Measurements from ENCODE around the gene MBOAT2. TPM values are rescaled to one million over a fixed set of nuclear protein-coding genes. Genes with fewer than 3 reads are reported as not detected.
A peak's percentile ranks its signal among the peaks of the same experiment; 100 is the strongest.

The MBOAT2 gene
- total and polyA plus RNA-seq, 7 donors: 8.4 to 43.5 (median 15.3) TPM

DNA sequence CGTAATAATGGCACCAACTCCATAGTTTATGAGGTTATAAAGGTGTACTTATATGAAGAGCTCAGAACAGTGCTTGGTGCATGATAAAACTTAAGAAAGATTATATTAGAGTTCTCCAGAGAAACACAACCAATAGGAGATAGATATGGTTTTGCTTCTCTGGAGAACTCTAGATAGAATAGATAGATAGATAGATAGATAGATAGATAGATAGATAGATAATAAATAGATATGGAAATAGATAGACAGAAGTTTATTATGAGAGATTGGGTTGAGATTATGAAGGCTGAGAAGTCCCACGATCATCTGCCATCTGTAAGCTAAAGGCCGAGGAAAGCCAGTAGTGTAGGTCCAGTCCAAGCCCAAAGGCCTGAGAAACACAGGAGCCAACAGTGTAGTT is 2.9 kb upstream of the MBOAT2 start:
- H3K4me3 ChIP-seq: no peak overlapping the region
- H3K36me3 ChIP-seq: no peaks in the 10 kb centered on the region
- DNase-seq: no peak
- 91 to 97% methylated on average over 3 of the region's 3 CpGs for WGBS, 2 donors
- H3K27me3 ChIP-seq: no peaks in the 10 kb centered on the region
- peaks cover 0 to 22% (median 12%) of the 10 kb centered on the region in 4 donors for H3K4me1 ChIP-seq
- intact Hi-C loops (cut with DNase I): no loop called here
- TF ChIP-seq EP300 (IDR thresholded peaks at IDR 0.05): no peak
- TF ChIP-seq POLR2A (IDR thresholded peaks at IDR 0.05): no peak
- TF ChIP-seq POLR2AphosphoS5 (IDR thresholded peaks at IDR 0.05): no peak
- no peaks in the 10 kb centered on the region for H3K9me3 ChIP-seq
- H3K27ac ChIP-seq: no peak overlapping the region

DNA sequence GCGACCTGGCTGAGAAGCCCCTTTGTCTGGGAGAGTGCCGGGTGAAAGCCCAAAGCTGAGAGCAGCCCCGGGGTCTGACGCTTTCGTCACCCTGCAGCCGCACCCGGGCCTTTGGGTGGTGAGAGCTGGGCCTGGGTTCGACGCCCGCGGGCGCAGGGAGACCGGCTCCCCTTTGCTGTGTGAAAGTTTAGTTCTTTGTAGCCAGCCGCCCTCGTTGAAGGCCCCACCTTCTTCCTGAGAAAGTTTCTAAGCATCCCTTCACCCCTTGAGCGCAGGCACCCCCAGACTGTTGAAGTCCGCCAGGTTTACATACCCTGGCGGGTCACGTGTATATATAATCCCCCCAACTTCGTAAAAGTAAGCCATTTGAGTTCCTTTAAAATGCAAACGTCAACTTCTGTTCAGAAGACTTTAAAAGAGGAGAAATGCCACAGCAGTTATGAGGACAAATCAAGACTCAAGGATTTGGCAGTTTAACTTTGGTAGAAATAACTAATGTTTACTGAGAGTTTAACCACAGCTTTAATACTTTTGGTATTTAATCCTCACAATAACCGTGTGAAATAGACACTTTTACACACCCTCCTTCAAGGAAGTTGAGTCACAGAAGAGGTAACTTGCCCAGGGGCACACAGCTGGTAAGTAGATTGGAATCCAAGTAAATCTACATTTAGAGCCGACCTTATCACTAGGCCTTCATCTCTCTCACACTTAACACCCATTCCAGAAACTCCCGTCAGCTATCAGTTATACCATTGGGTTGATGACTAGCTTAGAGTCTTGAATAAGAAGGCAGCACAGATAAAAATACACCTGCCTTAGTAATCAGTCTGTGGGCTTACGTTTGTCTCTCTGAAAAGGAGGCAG is 1.1 kb upstream of the MBOAT2 start:
- intact Hi-C loops (cut with DNase I): no loop called here
- no peak for TF ChIP-seq POLR2A (IDR thresholded peaks at IDR 0.05)
- no peak for TF ChIP-seq CTCF (IDR thresholded peaks at IDR 0.05)
- TF ChIP-seq EP300 (IDR thresholded peaks at IDR 0.05): no peak
- no peak for TF ChIP-seq POLR2AphosphoS5 (IDR thresholded peaks at IDR 0.05)
- Histone ChIP-seq H3K36me3 (no peaks in the 10 kb centered on the region), H3K4me1 (peaks cover 0 to 17% (median 11%) of the 10 kb centered on the region in 4 donors), H3K9me3 (no peaks in the 10 kb centered on the region), H3K27me3 (no peaks in the 10 kb centered on the region), H3K4me3 (peak overlapping the region; percentile 57 to 85 (median 76)), H3K27ac (peak overlapping the region; percentile 72 to 81 (median 80))
- DNase-seq: no peak
- WGBS, 2 donors: 25% methylated on average over 25 of the region's 25 CpGs

GRCh38 chr2:9003366-9003615 is 193 bp downstream of the MBOAT2 start:
- intact Hi-C loops (cut with DNase I): no loop called here
- WGBS, 2 donors: 1% methylated on average over 25 of the region's 25 CpGs
- H3K36me3 ChIP-seq: no peaks in the 10 kb centered on the region
- H3K4me3 ChIP-seq: peak overlapping the region; percentile 48 to 85 (median 76)
- H3K27me3 ChIP-seq: no peaks in the 10 kb centered on the region
- DNase-seq: peak; percentile 63
- H3K27ac ChIP-seq: peak overlapping the region; percentile 5 to 81 (median 76)
- H3K9me3 ChIP-seq: no peaks in the 10 kb centered on the region
- H3K4me1 ChIP-seq: peaks cover 0 to 17% (median 11%) of the 10 kb centered on the region in 4 donors
- TF ChIP-seq EP300 (IDR thresholded peaks at IDR 0.05) (no peak), CTCF (IDR thresholded peaks at IDR 0.05) (no peak), POLR2AphosphoS5 (IDR thresholded peaks at IDR 0.05) (no peak), POLR2A (IDR thresholded peaks at IDR 0.05) (no peak)

- intact Hi-C loops (cut with DNase I): no loop called here
- Histone ChIP-seq H3K27me3 (no peaks in the 10 kb centered on the region), H3K4me3 (peak overlapping the region; percentile 48 to 85 (median 76)), H3K36me3 (no peaks in the 10 kb centered on the region), H3K27ac (peak overlapping the region; percentile 5 to 81 (median 76)), H3K4me1 (peaks cover 0 to 17% (median 11%) of the 10 kb centered on the region in 4 donors), H3K9me3 (no peaks in the 10 kb centered on the region)
- WGBS, 2 donors: 1 to 3% methylated on average over 44 of the region's 44 CpGs
- DNase-seq: peak; percentile 63
- TF ChIP-seq POLR2AphosphoS5 (IDR thresholded peaks at IDR 0.05) (no peak), CTCF (IDR thresholded peaks at IDR 0.05) (no peak), EP300 (IDR thresholded peaks at IDR 0.05) (no peak), POLR2A (IDR thresholded peaks at IDR 0.05) (no peak)
These were observed 683 bp downstream of the MBOAT2 start for GRCh38 chr2:9002637-9003365.

DNA sequence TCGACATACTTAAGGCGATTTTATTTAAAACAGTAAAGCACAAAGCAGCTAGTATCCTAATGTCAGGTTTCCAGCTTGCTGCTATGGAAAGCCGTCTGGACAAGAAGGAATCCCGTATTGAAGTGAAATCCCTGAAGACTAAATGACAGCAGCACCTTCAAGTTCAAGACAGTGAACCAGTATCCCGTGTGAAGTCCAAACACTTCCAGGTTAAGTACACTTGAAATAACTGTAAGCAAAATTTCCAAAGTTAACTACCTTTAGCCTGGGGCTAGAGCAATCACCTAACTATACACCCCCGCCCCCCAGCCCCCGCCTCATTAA is 1.2 kb downstream of the MBOAT2 start:
- no peaks in the 10 kb centered on the region for H3K27me3 ChIP-seq
- intact Hi-C loops (cut with DNase I): no loop called here
- no peaks in the 10 kb centered on the region for H3K9me3 ChIP-seq
- no peak overlapping the region for H3K27ac ChIP-seq
- TF ChIP-seq CTCF (IDR thresholded peaks at IDR 0.05) (no peak), EP300 (IDR thresholded peaks at IDR 0.05) (no peak), POLR2AphosphoS5 (IDR thresholded peaks at IDR 0.05) (no peak), POLR2A (IDR thresholded peaks at IDR 0.05) (no peak)
- H3K4me1 ChIP-seq: peaks cover 0 to 17% (median 11%) of the 10 kb centered on the region in 4 donors
- DNase-seq: no peak
- no peaks in the 10 kb centered on the region for H3K36me3 ChIP-seq
- 44 to 61% methylated on average over 7 of the region's 7 CpGs for WGBS, 2 donors
- H3K4me3 ChIP-seq: peak overlapping the region; percentile 48 to 85 (median 76)
